Coronary artery (tissue), 2 donors: ENCODE measurements around the gene MLX.

Source experiments
- DNase-seq: peaks from one replicate; pipeline ENCODE4 v3.0.0-alpha.2; 2017; ENCODE audit warnings: low spot score
- H3K27ac ChIP-seq, 2 donors: fragments of 200-600 bp; sonication (generic); one replicate each; pipeline ENCODE4 v1.5.1; 2016 to 2019
- H3K4me3 ChIP-seq: fragments of 200-600 bp; sonication (generic); 2 replicates; pipeline ENCODE4 v1.5.1; 2016; ENCODE audit warnings: mild to moderate bottlenecking, moderate library complexity
- TF ChIP-seq, protein P1 (sequence below): fragments of 200-600 bp; sonication (generic); IDR thresholded peaks from one replicate; pipeline ENCODE4 v1.5.1; 2019; ENCODE audit warnings: antibody characterized with exemption

MLX gene

DNA sequence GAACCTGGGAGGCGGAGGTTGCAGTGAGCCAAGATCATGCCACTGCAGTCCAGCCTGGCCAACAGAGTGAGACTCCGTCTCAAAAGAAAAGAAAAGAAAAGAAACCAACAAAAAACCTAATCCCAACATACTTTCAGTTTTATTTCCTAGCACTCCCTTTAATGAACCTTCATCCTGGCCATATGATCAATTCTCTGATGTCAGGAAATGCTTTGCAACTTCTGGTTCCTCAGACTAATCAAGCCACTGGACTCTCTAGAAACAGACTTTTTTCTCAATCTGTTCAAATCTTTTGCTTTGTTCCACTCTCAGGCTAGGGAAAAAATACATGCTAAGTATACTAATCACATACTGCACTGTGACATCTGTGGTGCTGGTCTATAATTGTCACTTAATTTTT lies 24.0 kb downstream of the MLX start:
- TF ChIP-seq, protein P1, sequence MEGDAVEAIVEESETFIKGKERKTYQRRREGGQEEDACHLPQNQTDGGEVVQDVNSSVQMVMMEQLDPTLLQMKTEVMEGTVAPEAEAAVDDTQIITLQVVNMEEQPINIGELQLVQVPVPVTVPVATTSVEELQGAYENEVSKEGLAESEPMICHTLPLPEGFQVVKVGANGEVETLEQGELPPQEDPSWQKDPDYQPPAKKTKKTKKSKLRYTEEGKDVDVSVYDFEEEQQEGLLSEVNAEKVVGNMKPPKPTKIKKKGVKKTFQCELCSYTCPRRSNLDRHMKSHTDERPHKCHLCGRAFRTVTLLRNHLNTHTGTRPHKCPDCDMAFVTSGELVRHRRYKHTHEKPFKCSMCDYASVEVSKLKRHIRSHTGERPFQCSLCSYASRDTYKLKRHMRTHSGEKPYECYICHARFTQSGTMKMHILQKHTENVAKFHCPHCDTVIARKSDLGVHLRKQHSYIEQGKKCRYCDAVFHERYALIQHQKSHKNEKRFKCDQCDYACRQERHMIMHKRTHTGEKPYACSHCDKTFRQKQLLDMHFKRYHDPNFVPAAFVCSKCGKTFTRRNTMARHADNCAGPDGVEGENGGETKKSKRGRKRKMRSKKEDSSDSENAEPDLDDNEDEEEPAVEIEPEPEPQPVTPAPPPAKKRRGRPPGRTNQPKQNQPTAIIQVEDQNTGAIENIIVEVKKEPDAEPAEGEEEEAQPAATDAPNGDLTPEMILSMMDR, result no peak

DNA sequence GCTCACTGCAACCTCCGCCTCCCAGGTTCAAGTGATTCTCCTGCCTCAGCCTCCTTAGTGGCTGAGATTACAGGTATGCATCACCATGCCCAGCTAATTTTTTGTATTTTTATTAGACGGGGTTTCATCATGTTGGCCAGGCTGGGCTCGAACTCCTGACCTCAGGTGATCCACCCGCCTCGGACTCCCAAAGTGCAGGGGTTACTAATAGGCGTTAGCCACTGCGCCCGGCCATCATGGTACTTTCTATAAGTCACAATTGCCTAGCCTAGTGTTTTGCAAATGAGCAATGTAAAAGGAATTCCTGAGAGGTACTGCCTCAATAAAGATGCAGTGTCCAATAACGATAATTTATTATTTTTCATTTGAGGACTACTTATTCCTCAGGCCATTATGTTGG lies 24.5 kb downstream of the MLX start:
- no peak for DNase-seq
- H3K27ac ChIP-seq, result no peak overlapping the region
- TF ChIP-seq, protein P1, result no peak
- H3K4me3 ChIP-seq, result no peak overlapping the region

More for the DNA sequence above, 24.0 kb downstream of the MLX start:
- no peak overlapping the region for H3K27ac ChIP-seq
- no peak overlapping the region for H3K4me3 ChIP-seq
- no peak for DNase-seq

DNA sequence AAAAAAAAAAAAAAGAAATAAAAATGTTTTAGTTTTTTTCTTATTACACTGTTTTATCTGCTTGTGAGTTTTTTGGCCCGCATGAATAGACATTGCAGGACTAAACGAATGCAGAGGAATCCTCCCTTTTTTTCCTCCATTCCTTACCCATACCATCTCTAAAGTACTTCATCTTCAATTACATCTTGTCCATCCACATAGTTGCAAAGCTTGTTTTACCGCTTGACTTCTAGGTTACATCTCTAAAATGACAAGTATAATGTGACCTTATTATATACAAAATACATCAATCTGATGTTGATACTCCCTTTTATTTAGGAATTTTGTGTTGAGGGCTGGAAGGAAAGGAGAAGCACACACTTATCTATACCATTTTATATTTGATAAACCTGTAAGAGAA lies 29.5 kb downstream of the MLX start:
- no peak overlapping the region for H3K4me3 ChIP-seq
- TF ChIP-seq, protein P1, result no peak
- H3K27ac ChIP-seq, result no peak overlapping the region
- no peak for DNase-seq

DNA sequence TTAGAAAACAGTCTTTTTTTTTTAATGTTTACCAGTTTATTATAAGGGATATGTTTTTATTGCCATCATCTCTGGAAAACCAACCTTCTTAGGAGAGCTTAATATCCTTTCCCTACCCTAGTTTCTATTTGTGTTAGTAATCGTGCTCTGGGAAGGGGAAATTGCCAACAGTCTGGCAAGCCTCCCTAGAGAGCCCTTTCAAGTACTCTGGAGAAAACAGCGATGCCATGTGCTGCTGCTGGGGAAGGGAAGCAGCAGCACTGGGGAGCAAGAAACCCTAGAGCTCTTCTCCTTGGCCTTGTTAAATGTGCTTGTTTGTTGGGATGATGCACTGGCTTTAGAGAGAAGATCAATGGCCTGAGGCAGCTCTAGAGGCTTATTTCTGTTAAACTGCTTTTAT lies 32.0 kb downstream of the MLX start:
- no peak for DNase-seq
- TF ChIP-seq, protein P1, result no peak
- Histone ChIP-seq H3K4me3 (no peak overlapping the region), H3K27ac (no peak overlapping the region)

DNA sequence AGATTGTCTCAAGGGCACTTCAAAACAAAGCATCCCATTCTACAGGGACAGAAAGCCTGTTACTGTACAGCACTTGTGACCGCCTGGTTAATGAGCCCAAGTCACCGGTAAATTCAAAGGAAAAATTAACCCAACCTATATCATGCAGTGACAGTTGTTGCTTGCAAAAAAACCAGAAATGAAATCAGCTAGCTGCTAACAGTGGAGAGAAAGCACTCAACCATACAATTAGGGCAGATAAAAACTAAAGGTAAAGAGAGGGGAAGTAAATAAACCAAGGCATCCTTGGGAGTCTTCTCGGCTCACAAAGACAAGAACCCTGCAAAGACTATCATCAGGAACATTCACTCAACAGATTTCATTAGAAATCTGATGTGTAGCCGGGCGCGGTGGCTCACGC lies 36.4 kb downstream of the MLX start:
- no peak overlapping the region for H3K4me3 ChIP-seq
- no peak overlapping the region for H3K27ac ChIP-seq
- no peak for DNase-seq
- TF ChIP-seq, protein P1, result no peak

DNA sequence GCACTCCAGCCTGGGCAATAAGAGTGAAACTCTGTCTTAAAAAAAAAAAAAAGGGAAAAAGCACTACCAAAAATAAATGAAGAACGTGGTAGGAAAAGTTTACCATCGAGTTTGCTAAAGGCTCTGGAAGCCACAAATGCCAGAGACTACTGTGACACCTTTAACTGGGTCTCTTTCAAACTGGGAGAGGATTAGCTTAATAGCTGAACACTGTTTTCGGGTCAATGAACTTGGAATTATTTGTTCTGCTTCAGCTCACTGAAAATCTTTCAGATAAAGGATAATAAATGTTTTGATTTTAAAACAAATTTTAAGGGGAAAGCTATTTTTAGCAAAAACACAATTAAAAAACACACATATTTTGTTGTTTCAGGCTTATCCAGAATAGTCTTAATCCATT lies 40.9 kb downstream of the MLX start:
- TF ChIP-seq, protein P1, result no peak
- peak overlapping the region; percentile 98 for H3K4me3 ChIP-seq
- DNase-seq, result no peak
- no peak overlapping the region for H3K27ac ChIP-seq

DNA sequence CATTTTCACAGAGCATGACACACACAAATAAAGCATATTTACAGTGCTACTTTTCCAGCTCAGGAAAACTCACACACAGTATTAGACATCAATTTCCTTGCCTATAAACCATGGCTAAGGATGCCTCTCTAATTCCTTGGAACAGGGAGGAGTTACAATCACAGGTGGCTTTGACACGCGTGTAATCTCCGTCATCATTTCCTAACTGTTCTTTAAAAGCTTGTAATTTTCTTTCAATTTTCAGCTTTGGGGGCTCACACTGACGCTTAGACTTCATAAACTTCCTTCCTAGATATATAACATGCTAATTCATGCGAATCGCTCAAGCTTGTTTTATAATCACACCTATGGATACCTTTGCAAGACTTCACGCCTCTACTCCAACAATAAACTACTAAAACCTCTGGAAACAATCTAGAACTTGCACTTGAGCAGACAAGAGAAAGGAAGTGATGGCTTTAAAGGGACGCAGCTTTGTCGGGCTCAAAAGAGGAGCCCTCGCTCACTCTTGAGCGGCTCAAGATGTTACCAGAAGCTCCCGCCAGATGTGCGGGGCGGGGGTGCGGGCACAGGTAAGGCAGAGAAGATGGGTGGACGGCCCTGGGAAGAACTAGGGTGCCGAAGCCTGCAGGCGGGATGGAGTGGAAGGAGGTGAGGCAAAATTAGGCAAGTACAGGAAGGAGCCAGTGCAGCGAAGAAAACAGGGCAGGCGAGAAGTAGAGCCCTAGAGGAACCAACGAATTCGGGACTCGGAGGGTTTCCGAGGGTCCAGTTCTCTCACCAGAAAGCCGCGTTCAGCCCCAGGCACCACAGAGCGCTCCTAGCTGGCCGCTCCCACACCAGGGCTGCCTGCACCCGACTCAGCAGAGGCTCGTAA lies 41.6 kb downstream of the MLX start:
- TF ChIP-seq, protein P1, result no peak
- DNase-seq, result no peak
- H3K27ac ChIP-seq, result peak overlapping the region; percentile 81 to 98
- peak overlapping the region; percentile 98 for H3K4me3 ChIP-seq
